Endodermal cell (in vitro differentiated cells): ENCODE data around the gene RAD9B. TPM values are rescaled to one million over a fixed set of nuclear protein-coding genes. Genes with fewer than 3 reads are reported as not detected.
"Not testable (repeated sequence)": the region's sequence is repeated elsewhere in the genome, so short reads cannot be mapped to it uniquely, and the experiment has no call there.

Experiments
- DNase-seq: peaks from one replicate; pipeline ENCODE4 v3.0.0-alpha.2; 2017
- H3K27ac ChIP-seq: 2 replicates; pipeline ENCODE4 v1.5.1; 2013; ENCODE audit warnings: mild to moderate bottlenecking, low read depth, low read length, moderate library complexity
- H3K27me3 ChIP-seq: 2 replicates; pipeline ENCODE4 v1.6.1; 2013; ENCODE audit warnings: mild to moderate bottlenecking, low read length, moderate library complexity; ENCODE audit not compliant: insufficient read depth, control insufficient read depth, poor library complexity, severe bottlenecking
- H3K36me3 ChIP-seq: 2 replicates; pipeline ENCODE4 v1.7.0; 2013; ENCODE audit warnings: mild to moderate bottlenecking, low read length, moderate library complexity; ENCODE audit not compliant: control insufficient read depth, insufficient read depth
- H3K4me1 ChIP-seq: one replicate; pipeline ENCODE4 v1.7.0; 2013; ENCODE audit warnings: low read length; ENCODE audit not compliant: control insufficient read depth, insufficient read depth
- H3K4me3 ChIP-seq: 2 replicates; pipeline ENCODE4 v1.5.1; 2013; ENCODE audit warnings: mild to moderate bottlenecking, low read length, moderate library complexity
- H3K9ac ChIP-seq: 2 replicates; pipeline ENCODE4 v1.6.1; 2013; ENCODE audit warnings: mild to moderate bottlenecking, low read length, moderate library complexity; ENCODE audit not compliant: poor library complexity, severe bottlenecking; ENCODE audit errors: extremely low read depth
- H3K9me3 ChIP-seq: 2 replicates; pipeline ENCODE4 v1.6.1; 2013; ENCODE audit warnings: mild to moderate bottlenecking, low read length, moderate library complexity; ENCODE audit not compliant: control insufficient read depth
- H3K27ac Mint-ChIP-seq: 2 replicates; pipeline ENCODE4 v1.8.0; 2020; ENCODE audit warnings: mixed read lengths
- H3K27me3 Mint-ChIP-seq: 2 replicates; pipeline ENCODE4 v1.8.0; 2021; ENCODE audit warnings: mild to moderate bottlenecking, mixed read lengths; ENCODE audit not compliant: insufficient read depth
- H3K36me3 Mint-ChIP-seq: 2 replicates; pipeline ENCODE4 v1.8.0; 2020; ENCODE audit warnings: low read depth, mixed read lengths
- H3K4me1 Mint-ChIP-seq: 2 replicates; pipeline ENCODE4 v1.8.0; 2020; ENCODE audit warnings: mixed read lengths
- H3K4me3 Mint-ChIP-seq: 2 replicates; pipeline ENCODE4 v1.8.0; 2020; ENCODE audit warnings: mild to moderate bottlenecking, moderate library complexity, mixed read lengths
- H3K9me3 Mint-ChIP-seq: 2 replicates; pipeline ENCODE4 v1.8.0; 2020; ENCODE audit warnings: mild to moderate bottlenecking, mixed read lengths
- CTCF ChIP-seq: fragments of 200-600 bp; sonication (generic); conservative IDR thresholded peaks from 2 replicates; pipeline ENCODE4 v1.5.0; 2021; ENCODE audit warnings: antibody characterized with exemption, mild to moderate bottlenecking
- WGBS, 2 experiments: methylation state at CpG; one replicate each; pipeline versions ENCODE4 v1.1.5 to v1.1.7; 2013; ENCODE audit warnings: missing lambda C conversion rate in 2 of 2, mixed read lengths in 1 of 2; ENCODE audit not compliant: insufficient coverage in 1 of 2, insufficient read length in 1 of 2; 5-methylcytosine and 5-hydroxymethylcytosine counted together
- long read RNA-seq, 4 experiments: library from polyadenylated mRNA in 2 of 4; library from RNA in 1 of 4; library from capped mRNA in 1 of 4; stranded (forward) in 3 of 4; unstranded in 1 of 4; transcript quantifications; one replicate each; pipeline ENCODE4 v2.0.0, GENCODE V29; 2020 to 2021; ENCODE audit warnings: inconsistent platforms in 1 of 4
- polyA plus RNA-seq, 2 experiments: library from polyadenylated mRNA; stranded (reverse); fragments of 50-300 nt; gene quantifications; one replicate each; pipeline ENCODE4 v1.2.3, GENCODE V29; 2013
- total RNA-seq, 2 donors: library from RNA; stranded (reverse); fragmentation: NEBNext Ultra II Directional in 1 of 2; extraction: Animal tissue kit (Norgen Biotek cat#: 25700) in 1 of 2; gene quantifications; 2 replicates in 1 of 2; 3 replicates in 1 of 2; pipeline ENCODE4 v1.2.1, GENCODE V29; 2021

The RAD9B gene
- under 1 TPM; 0.29 to 0.31 TPM for total RNA-seq
- 0.32 TPM for polyA plus RNA-seq (2013, experiment 1 of 2)
- 0.29 TPM for polyA plus RNA-seq (2013, experiment 2 of 2)
- long read RNA-seq, experiment 1, result 0 reads
- long read RNA-seq, experiment 2, partial matches to known transcripts, result 0 of 3 reads
- long read RNA-seq, experiment 2, other reads (novel, unspliced or antisense), result 3 of 3 reads
- long read RNA-seq, experiment 3, partial matches to known transcripts, result 0 of 1 reads
- long read RNA-seq, experiment 3, other reads (novel, unspliced or antisense), result 0 of 1 reads
- long read RNA-seq, experiment 4, result 0 reads

- H3K27ac ChIP-seq, result no peak within 1 kb of the TSS
- peaks cover 7% of the 10 kb centered on the region for H3K9me3 ChIP-seq
- peak within 1 kb of the TSS; percentile 79 for H3K9ac ChIP-seq
- H3K27me3 ChIP-seq, result no peaks in the 10 kb centered on the region
- H3K36me3 ChIP-seq, result peaks cover 10% of the 10 kb centered on the region
- Mint-ChIP-seq H3K4me3 (peak within 1 kb of the TSS; percentile 98), H3K27me3 (peaks cover 19% of the 10 kb centered on the region), H3K9me3 (peaks cover 12% of the 10 kb centered on the region), H3K27ac (peak within 1 kb of the TSS; percentile 94), H3K36me3 (no peaks in the 10 kb centered on the region), H3K4me1 (no peaks in the 10 kb centered on the region)
- peak within 1 kb of the TSS; percentile 98 for H3K4me3 ChIP-seq
- peak; percentile 100 for DNase-seq
- no peak for TF ChIP-seq CTCF
- 13 to 29% methylated on average over 38 to 61 of the region's 61 CpGs for WGBS, 2 experiments
- H3K4me1 ChIP-seq, result no peaks in the 10 kb centered on the region
These were observed at the start of gene RAD9B, which contains the start of gene VPS29 for GRCh38 chr12:110501752-110502738. TSS of gene RAD9B (plus strand) at chr12:110502331. CDS start at chr12:110502338, 7 bp downstream. TSS of gene VPS29 (minus strand) at chr12:110502111. CDS start at chr12:110502051, 60 bp downstream.

- Histone ChIP-seq H3K27ac (no peak overlapping the region), H3K36me3 (peaks cover 46% of the 10 kb centered on the region), H3K27me3 (no peaks in the 10 kb centered on the region), H3K4me3 (no peak overlapping the region), H3K4me1 (no peaks in the 10 kb centered on the region), H3K9ac (no peak overlapping the region), H3K9me3 (no peaks in the 10 kb centered on the region)
- WGBS, 2 experiments, result 92 to 94% methylated on average over 2 to 4 of the region's 4 CpGs
- Mint-ChIP-seq H3K27me3 (no peaks in the 10 kb centered on the region), H3K9me3 (no peaks in the 10 kb centered on the region), H3K27ac (no peak overlapping the region), H3K4me3 (no peak overlapping the region), H3K36me3 (peaks cover 38% of the 10 kb centered on the region), H3K4me1 (peaks cover 8% of the 10 kb centered on the region)
- DNase-seq, result no peak
- TF ChIP-seq CTCF, result no peak
These were observed 48.4 kb upstream of the RAD9B start for GRCh38 chr12:110453569-110454296.

GRCh38 chr12:110458756-110459155 lies 43.4 kb upstream of the RAD9B start:
- no peak for DNase-seq
- no peaks in the 10 kb centered on the region for H3K27me3 ChIP-seq
- no peak overlapping the region for H3K4me3 ChIP-seq
- H3K9me3 Mint-ChIP-seq, result no peaks in the 10 kb centered on the region
- TF ChIP-seq CTCF, result no peak
- no peak overlapping the region for H3K9ac ChIP-seq
- no peak overlapping the region for H3K4me3 Mint-ChIP-seq
- H3K27me3 Mint-ChIP-seq, result no peaks in the 10 kb centered on the region
- H3K27ac ChIP-seq, result no peak overlapping the region
- no peaks in the 10 kb centered on the region for H3K4me1 Mint-ChIP-seq
- peaks cover 48% of the 10 kb centered on the region for H3K36me3 Mint-ChIP-seq
- no peaks in the 10 kb centered on the region for H3K9me3 ChIP-seq
- peaks cover 51% of the 10 kb centered on the region for H3K36me3 ChIP-seq
- no peaks in the 10 kb centered on the region for H3K4me1 ChIP-seq
- WGBS, 2 experiments, result 91 to 93% methylated on average over 2 to 3 of the region's 4 CpGs
- H3K27ac Mint-ChIP-seq, result no peak overlapping the region

- not testable (repeated sequence) for H3K4me1 Mint-ChIP-seq, H3K9me3 ChIP-seq, DNase-seq, H3K27me3 Mint-ChIP-seq, H3K9me3 Mint-ChIP-seq, H3K27ac ChIP-seq, H3K27me3 ChIP-seq, H3K4me3 ChIP-seq, H3K9ac ChIP-seq, H3K27ac Mint-ChIP-seq, H3K4me3 Mint-ChIP-seq, H3K4me1 ChIP-seq
- H3K36me3 Mint-ChIP-seq, result peaks cover 50% of the 10 kb centered on the region
- peaks cover 46% of the 10 kb centered on the region for H3K36me3 ChIP-seq
- WGBS, 2 experiments, result 87 to 90% methylated on average over 5 of the region's 5 CpGs
These were observed 40.9 kb upstream of the RAD9B start for GRCh38 chr12:110461189-110461588.
